K562 (cell line): ENCODE results near the gene PTPRZ1. TPM values are rescaled to one million over a fixed set of nuclear protein-coding genes. Genes with fewer than 3 reads are reported as not detected.

Experiments used
- ATAC-seq: fragments of 200-7000 bp; cut with Tn5 transposase; 3 replicates; pipeline ENCODE4 v1.9.1; 2020; ENCODE audit warnings: moderate library complexity
- BruUV-seq: library from RNA; stranded (reverse); fragments of 400-500 nt; replicated peaks from 2 replicates; lab custom pipeline; 2021; lab: Mats Ljungman, UMichigan
- CTCF ChIA-PET: fragments of 300-600 bp; formaldehyde crosslinking; extraction: SDS; loops from one replicate; lab custom pipeline; 2021; ENCODE audit warnings: low intra/inter-chr PET ratio; lab: Yijun Ruan, JAX
- POLR2A ChIA-PET: fragments of 300-600, 350-650 bp; sonication (Branson Sonifier 250); formaldehyde crosslinking; extraction: SDS; loops from one replicate; lab custom pipeline; 2021; ENCODE audit warnings: antibody characterized with exemption, inconsistent platforms; lab: Yijun Ruan, JAX
- DNase-seq, 4 experiments: peaks; one replicate each; pipeline versions ENCODE4 v3.0.0 to v3.0.0-alpha.2; 2011 to 2018; ENCODE audit warnings: low spot score in 3 of 4, mixed read lengths in 3 of 4; ENCODE audit errors: extremely low read depth in 1 of 4
- FAIRE-seq: peaks from 2 replicates; lab custom pipeline; 2011; peaks lifted over from hg19 to GRCh38; lab: Jason Lieb, UNC
- H2AFZ ChIP-seq: 2 replicates; pipeline ENCODE4 v1.6.0; 2011; ENCODE audit warnings: low read depth, low read length, control low read depth, inconsistent platforms
- H3K27ac ChIP-seq: fragments of 200-600 bp; 3 replicates; pipeline ENCODE4 v1.8.0; 2011; ENCODE audit warnings: low read depth, mild to moderate bottlenecking, control low read depth, inconsistent platforms, low read length, moderate library complexity, mixed read lengths; ENCODE audit errors: extremely low read depth
- H3K27me3 ChIP-seq, 2 experiments: fragments of 300-600 bp in 1 of 2; 2 replicates in 1 of 2; 3 replicates in 1 of 2; pipeline versions ENCODE4 v1.6.0 to v1.8.0; 2011; ENCODE audit warnings: inconsistent platforms in 2 of 2, low read length in 2 of 2, mild to moderate bottlenecking in 1 of 2, mixed read lengths in 1 of 2, moderate library complexity in 1 of 2; ENCODE audit not compliant: control insufficient read depth in 2 of 2, insufficient read depth in 2 of 2
- H3K36me3 ChIP-seq: fragments of 300-600 bp; 3 replicates; pipeline ENCODE4 v1.8.0; 2011; ENCODE audit warnings: mild to moderate bottlenecking, low read length, inconsistent platforms; ENCODE audit not compliant: control insufficient read depth, insufficient read depth
- H3K4me1 ChIP-seq, 2 experiments: fragments of 200-600 bp in 1 of 2; replicated peaks in 1 of 2; 2 replicates in 1 of 2; 3 replicates in 1 of 2; pipeline versions ENCODE4 v1.5.1 to v1.8.0; 2011; ENCODE audit warnings: inconsistent platforms in 2 of 2, low read length in 2 of 2, mild to moderate bottlenecking in 1 of 2, mixed read lengths in 1 of 2, moderate library complexity in 1 of 2; ENCODE audit not compliant: control insufficient read depth in 2 of 2, insufficient read depth in 2 of 2
- H3K4me2 ChIP-seq: 2 replicates; pipeline ENCODE4 v1.6.1; 2011; ENCODE audit warnings: low read length, control low read depth, inconsistent platforms, mixed read lengths; ENCODE audit not compliant: insufficient read depth
- H3K4me3 ChIP-seq: fragments of 200-600 bp; sonication (generic), shearing (Covaris generic); 2 replicates; pipeline ENCODE4 v1.5.1; 2016; ENCODE audit warnings: control low read depth, inconsistent platforms
- H3K79me2 ChIP-seq: fragments of 200-600 bp; 3 replicates; pipeline ENCODE4 v1.8.0; 2011; ENCODE audit warnings: low read length, inconsistent platforms; ENCODE audit not compliant: control insufficient read depth, insufficient read depth
- H3K9ac ChIP-seq, 2 experiments: 2 replicates each; pipeline versions ENCODE4 v1.6.0 to v1.6.1; 2011; ENCODE audit warnings: low read depth in 2 of 2, low read length in 2 of 2, control low read depth in 1 of 2, inconsistent platforms in 1 of 2, mild to moderate bottlenecking in 1 of 2, mixed read lengths in 1 of 2; ENCODE audit not compliant: insufficient read depth in 1 of 2
- H3K9me1 ChIP-seq: one replicate; pipeline ENCODE4 v1.6.0; 2011; ENCODE audit warnings: inconsistent platforms, mild to moderate bottlenecking, low read length, moderate library complexity; ENCODE audit not compliant: control insufficient read depth, insufficient read depth
- H3K9me3 ChIP-seq: replicated peaks from 2 replicates; pipeline ENCODE4 v1.5.1; 2011; ENCODE audit warnings: low read depth, low read length, inconsistent platforms; ENCODE audit not compliant: control insufficient read depth, insufficient read depth
- H4K20me1 ChIP-seq: replicated peaks from 2 replicates; pipeline ENCODE4 v1.6.1; 2011; ENCODE audit warnings: low read length, inconsistent platforms, mixed read lengths; ENCODE audit not compliant: control insufficient read depth, insufficient read depth
- BHLHE40 ChIP-seq: IDR thresholded peaks from 2 replicates; pipeline ENCODE4 v1.6.1; 2011; ENCODE audit warnings: low read length, improper control_type of control experiment
- CBFB ChIP-seq: sonication (generic); formaldehyde crosslinking; IDR thresholded peaks from 2 replicates; pipeline ENCODE4 v1.4.0; 2020; ENCODE audit warnings: mild to moderate bottlenecking, missing genetic modification reagents
- CC2D1A ChIP-seq: fragments of 450-650 bp; IDR thresholded peaks from 2 replicates; pipeline ENCODE4 v1.6.1; 2017; ENCODE audit warnings: mild to moderate bottlenecking
- ELF2 ChIP-seq: fragments of 250-450 bp; sonication (Bioruptor Pico); IDR thresholded peaks from 2 replicates; pipeline ENCODE4 v1.5.0; 2021; ENCODE audit warnings: mild to moderate bottlenecking
- HNRNPL ChIP-seq: fragments of 200-400 bp; formaldehyde crosslinking; IDR thresholded peaks from 2 replicates; pipeline ENCODE4 v1.6.1; 2017; ENCODE audit warnings: low read depth, mild to moderate bottlenecking, low read length
- NBN ChIP-seq: fragments of 450-650 bp; IDR thresholded peaks from 2 replicates; pipeline ENCODE4 v1.6.1; 2016; ENCODE audit warnings: low read depth, mild to moderate bottlenecking
- POLR3G ChIP-seq: IDR thresholded peaks from 2 replicates; pipeline ENCODE4 v1.6.1; 2011; ENCODE audit not compliant: insufficient read length, insufficient replicate concordance; ENCODE audit errors: extremely low read depth
- PPARD ChIP-seq: fragments of 250-450 bp; sonication (Bioruptor Pico); IDR thresholded peaks from 2 replicates; pipeline ENCODE4 v1.8.0; 2022; ENCODE audit warnings: inconsistent platforms, mild to moderate bottlenecking, moderate library complexity
- SPI1 ChIP-seq: IDR thresholded peaks from 2 replicates; pipeline ENCODE4 v1.6.1; 2011; ENCODE audit warnings: low read depth, low read length, control low read depth, borderline replicate concordance
- TAF7 ChIP-seq: fragments of 450-650 bp; IDR thresholded peaks from 2 replicates; pipeline ENCODE4 v1.6.1; 2016; ENCODE audit warnings: missing genetic modification characterization, missing compliant biosample characterization
- WGBS: fragments of 100-300 bp; shearing (Covaris generic); methylation state at CpG from one replicate; pipeline ENCODE4 v1.1.6; 2016; ENCODE audit warnings: low coverage, mixed read lengths; ENCODE audit not compliant: insufficient coverage; ENCODE audit errors: missing lambda C conversion rate; 5-methylcytosine and 5-hydroxymethylcytosine counted together
- in situ Hi-C: fragments of 300-500 bp; cut with MboI; formaldehyde crosslinking; loops from 4 replicates; pipeline ENCODE4 v1.15.0; 2018; ENCODE audit warnings: inconsistent platforms, mixed read lengths
- intact Hi-C: fragments of 100-400 bp; cut with micrococcal nuclease; formaldehyde crosslinking; loops from 2 replicates; pipeline ENCODE4 v1.14.2; 2022
- polyA plus RNA-seq, 8 experiments: library from polyadenylated mRNA; depleted of rRNA in 4 of 8; stranded (reverse) in 5 of 8; unstranded in 3 of 8; fragments of >200 nt; fragmentation: Nextera tagmentation in 2 of 8; fragmentation: Illumina TruSeq in 1 of 8; extraction: Ambion mirVana in 2 of 8; extraction: Trizol in 1 of 8; gene quantifications; 2 replicates each; pipeline versions ENCODE4 v1.2.1 to v1.2.3, GENCODE V29; 2011 to 2014; ENCODE audit warnings: inconsistent platforms in 1 of 8, missing spikeins in 1 of 8
- total RNA-seq, 7 experiments: library from RNA; depleted of rRNA in 6 of 7; stranded (reverse); fragments of >200 nt in 6 of 7; fragmentation: Illumina TruSeq in 2 of 7; extraction: Trizol in 2 of 7; gene quantifications; 2 replicates each; pipeline versions ENCODE4 v1.2.1 to v1.2.3, GENCODE V29; 2011 to 2021; ENCODE audit warnings: low replicate concordance in 1 of 7
- TF ChIP-seq, protein P1 (sequence below): fragments of 450-650 bp; formaldehyde crosslinking; IDR thresholded peaks from 2 replicates; pipeline ENCODE4 v1.4.0; 2022; ENCODE audit warnings: missing genetic modification characterization
- TF ChIP-seq, protein P2 (sequence below): sonication (generic); formaldehyde crosslinking; IDR thresholded peaks from 2 replicates; pipeline ENCODE4 v1.8.1; 2023; ENCODE audit warnings: mild to moderate bottlenecking, missing genetic modification reagents
- TF ChIP-seq, protein P3 (sequence below): fragments of 250-450 bp; sonication (Bioruptor Pico); IDR thresholded peaks from 2 replicates; pipeline ENCODE4 v1.6.1; 2021; ENCODE audit warnings: mild to moderate bottlenecking

Gene PTPRZ1
- total and polyA plus RNA-seq, 9 of the 15 experiments (the other 6 are each of a cell fraction or from before 2014, with no cell fraction given), result 0.04 TPM; not detected in 7

DNA sequence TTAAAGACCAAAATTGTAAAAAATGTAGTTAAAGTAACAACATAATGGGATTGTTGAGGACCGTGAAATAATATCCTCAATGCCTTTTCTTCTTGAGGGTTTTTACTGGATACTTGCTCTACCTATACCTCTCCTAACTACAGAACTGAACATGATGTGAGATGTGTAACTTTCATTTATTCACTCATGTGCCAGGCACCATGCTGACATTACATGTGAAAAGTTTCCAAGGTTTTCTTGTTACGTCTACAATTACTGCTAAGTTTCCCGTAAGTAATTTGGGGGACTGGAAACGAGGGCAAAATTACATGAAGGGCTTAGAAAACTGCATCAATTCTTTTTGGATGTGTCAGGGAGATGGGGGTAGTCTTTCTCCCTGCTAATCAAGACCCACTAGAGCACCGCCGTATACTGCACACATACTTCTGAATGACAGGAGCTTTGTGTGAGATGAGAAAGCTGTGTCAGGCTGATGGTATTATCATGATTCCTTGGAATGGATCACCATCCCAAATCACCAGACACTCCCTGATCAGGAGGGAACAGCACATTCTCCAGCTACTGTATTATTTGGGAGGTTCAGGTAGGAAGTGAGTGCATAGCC is 41.8 kb downstream of the PTPRZ1 start:
- Histone ChIP-seq H3K79me2 (no peaks in the 10 kb centered on the region), H3K27me3 (no peaks in the 10 kb centered on the region), H3K9me1 (no peaks in the 10 kb centered on the region), H3K36me3 (no peaks in the 10 kb centered on the region), H3K9me3 (no peaks in the 10 kb centered on the region), H3K4me2 (no peak overlapping the region), H3K9ac (no peak overlapping the region), H3K27ac (no peak overlapping the region), H3K4me3 (no peak overlapping the region), H4K20me1 (no peaks in the 10 kb centered on the region), H2AFZ (no peak overlapping the region), H3K4me1 (no peaks in the 10 kb centered on the region)
- no TSS peak for BruUV-seq
- TF ChIP-seq BHLHE40 (no peak), TAF7 (tag) (no peak), CBFB (no peak), NBN (no peak), HNRNPL (no peak), CC2D1A (no peak), ELF2 (CRISPR knock-in tag) (no peak), POLR3G (no peak), SPI1 (no peak), PPARD (CRISPR knock-in tag) (no peak)
- TF ChIP-seq, protein P1, sequence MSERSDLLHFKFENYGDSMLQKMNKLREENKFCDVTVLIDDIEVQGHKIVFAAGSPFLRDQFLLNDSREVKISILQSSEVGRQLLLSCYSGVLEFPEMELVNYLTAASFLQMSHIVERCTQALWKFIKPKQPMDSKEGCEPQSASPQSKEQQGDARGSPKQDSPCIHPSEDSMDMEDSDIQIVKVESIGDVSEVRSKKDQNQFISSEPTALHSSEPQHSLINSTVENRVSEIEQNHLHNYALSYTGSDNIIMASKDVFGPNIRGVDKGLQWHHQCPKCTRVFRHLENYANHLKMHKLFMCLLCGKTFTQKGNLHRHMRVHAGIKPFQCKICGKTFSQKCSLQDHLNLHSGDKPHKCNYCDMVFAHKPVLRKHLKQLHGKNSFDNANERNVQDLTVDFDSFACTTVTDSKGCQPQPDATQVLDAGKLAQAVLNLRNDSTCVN, result no peak
- TF ChIP-seq, protein P2, sequence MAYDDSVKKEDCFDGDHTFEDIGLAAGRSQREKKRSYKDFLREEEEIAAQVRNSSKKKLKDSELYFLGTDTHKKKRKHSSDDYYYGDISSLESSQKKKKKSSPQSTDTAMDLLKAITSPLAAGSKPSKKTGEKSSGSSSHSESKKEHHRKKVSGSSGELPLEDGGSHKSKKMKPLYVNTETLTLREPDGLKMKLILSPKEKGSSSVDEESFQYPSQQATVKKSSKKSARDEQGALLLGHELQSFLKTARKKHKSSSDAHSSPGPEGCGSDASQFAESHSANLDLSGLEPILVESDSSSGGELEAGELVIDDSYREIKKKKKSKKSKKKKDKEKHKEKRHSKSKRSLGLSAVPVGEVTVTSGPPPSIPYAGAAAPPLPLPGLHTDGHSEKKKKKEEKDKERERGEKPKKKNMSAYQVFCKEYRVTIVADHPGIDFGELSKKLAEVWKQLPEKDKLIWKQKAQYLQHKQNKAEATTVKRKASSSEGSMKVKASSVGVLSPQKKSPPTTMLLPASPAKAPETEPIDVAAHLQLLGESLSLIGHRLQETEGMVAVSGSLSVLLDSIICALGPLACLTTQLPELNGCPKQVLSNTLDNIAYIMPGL (CRISPR knock-in tag), result no peak
- TF ChIP-seq, protein P3, sequence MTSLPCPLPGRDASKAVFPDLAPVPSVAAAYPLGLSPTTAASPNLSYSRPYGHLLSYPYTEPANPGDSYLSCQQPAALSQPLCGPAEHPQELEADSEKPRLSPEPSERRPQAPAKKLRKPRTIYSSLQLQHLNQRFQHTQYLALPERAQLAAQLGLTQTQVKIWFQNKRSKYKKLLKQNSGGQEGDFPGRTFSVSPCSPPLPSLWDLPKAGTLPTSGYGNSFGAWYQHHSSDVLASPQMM (CRISPR knock-in tag), result no peak
- ATAC-seq, result no peak
- ChIA-PET CTCF (no interaction called here), POLR2A (no interaction called here)
- WGBS, result 2% methylated on average over 6 of the region's 6 CpGs
- in situ Hi-C loops (no loop called here), intact Hi-C loops (no loop called here)
- no peak for FAIRE-seq
- no peak for DNase-seq
